ENCODE results near the gene AP2M1. TPM values are rescaled to one million over a fixed set of nuclear protein-coding genes. Genes with fewer than 3 reads are reported as not detected.

Gene AP2M1
- total and polyA plus RNA-seq, 10 of the 15 experiments (the other 5 are each of a cell fraction or from before 2014, with no cell fraction given), result 65.6 to 356 (median 161) TPM

GRCh38 chr3:184200825-184201224, 26.2 kb downstream of the AP2M1 start (continued):
- TF ChIP-seq CUX1 (IDR thresholded peaks at IDR 0.05; ENCODE audit: insufficient replicate concordance, low read depth, low read length), result no peak

- CTCF ChIA-PET, result no interaction called here
- POLR2A ChIA-PET, result no interaction called here
- 67% methylated on average over 8 of the region's 8 CpGs for WGBS (ENCODE audit: insufficient coverage, insufficient replicate concordance, low lambda C conversion rate, missing lambda C conversion rate)
- H3K79me2 ChIP-seq (ENCODE audit: control insufficient read depth, insufficient read depth, low read length), result no peaks in the 10 kb centered on the region
- H3K27me3 ChIP-seq (replicated peaks in 1 of 2; ENCODE audit: control insufficient read depth in 2 of 2, insufficient read depth in 2 of 2, low read length in 1 of 2), result peaks cover 0 to 2% of the 10 kb centered on the region in 2 experiments; a peak in 2 of 4 replicates
- RAD21 ChIA-PET (ENCODE audit: unreplicated experiment), result no interaction called here
- no peak for ATAC-seq
- SMC1A ChIA-PET (ENCODE audit: uncharacterized antibody, unreplicated experiment), result interaction anchor here (1.3 kb wide), 1 partner anchor 84 kb away, joined by 3 read pairs; no protein-coding TSS in a partner anchor
- H3K9me3 ChIP-seq (replicated peaks; ENCODE audit: control insufficient read depth, insufficient read depth, low read length), result no peaks in the 10 kb centered on the region
- no peak for DNase-seq (ENCODE audit: low read depth, low spot score)
- no peaks in the 10 kb centered on the region for H3K4me1 ChIP-seq (ENCODE audit: control insufficient read depth, insufficient read depth, low read length)
- no peaks in the 10 kb centered on the region for H4K20me1 ChIP-seq (ENCODE audit: control insufficient read depth, insufficient read depth)
- H3K9ac ChIP-seq (ENCODE audit: control insufficient read depth, insufficient read depth, low read length), result no peak overlapping the region
- H3K36me3 ChIP-seq (ENCODE audit: control insufficient read depth in 2 of 2, insufficient read depth in 2 of 2, low read length in 1 of 2), result no peaks in the 10 kb centered on the region
- no peak overlapping the region for H2AFZ ChIP-seq (ENCODE audit: control insufficient read depth, low read depth, low read length)
- H3K27ac ChIP-seq (ENCODE audit: control insufficient read depth, insufficient read depth), result no peak overlapping the region
- FAIRE-seq, result no peak
- no peak overlapping the region for H3K4me3 ChIP-seq
- intact Hi-C loops (cut with micrococcal nuclease; ENCODE audit: unreplicated experiment), result no loop called here
- no TSS peak for BruUV-seq (replicated peaks)
- no peak overlapping the region for H3K4me2 ChIP-seq (ENCODE audit: control insufficient read depth, insufficient read depth)
- in situ Hi-C loops (cut with MboI), result no loop called here
- no peak for TF ChIP-seq BMI1 (IDR thresholded peaks at IDR 0.05; ENCODE audit: borderline replicate concordance)
- TF ChIP-seq RCOR1 (conservative IDR thresholded peaks at IDR 0.05; ENCODE audit: low read depth, low read length), result no peak
- TF ChIP-seq USF2 (IDR thresholded peaks at IDR 0.05; ENCODE audit: borderline replicate concordance, low read depth, low read length), result no peak
- no peak for TF ChIP-seq NR2C2 (IDR thresholded peaks at IDR 0.05; ENCODE audit: borderline replicate concordance, control insufficient read depth, insufficient read length, low read depth)
- no peak for TF ChIP-seq MEF2B (IDR thresholded peaks at IDR 0.05; ENCODE audit: partially characterized antibody, poor library complexity, severe bottlenecking)
- TF ChIP-seq DPF2 (IDR thresholded peaks at IDR 0.05), result no peak
- TF ChIP-seq ZZZ3 (IDR thresholded peaks at IDR 0.05; ENCODE audit: control insufficient read depth, insufficient read length, low read depth), result no peak
- TF ChIP-seq ZBTB40 (IDR thresholded peaks at IDR 0.05; ENCODE audit: borderline replicate concordance), result no peak
- no peak for TF ChIP-seq RELA (IDR thresholded peaks at IDR 0.05; ENCODE audit: borderline replicate concordance, partially characterized antibody)
- no peak for TF ChIP-seq EED (IDR thresholded peaks at IDR 0.05; ENCODE audit: low read depth)
- no peak for TF ChIP-seq FOXK2 (IDR thresholded peaks at IDR 0.05)
Measured at GRCh38 chr3:184203526-184203925, 28.9 kb downstream of the AP2M1 start.

Data from GM12878 (cell line).